Ecto neural progenitor cell (in vitro differentiated cells): ENCODE data around the gene HYCC1.

Experiments used
- DNase-seq: peaks from one replicate; pipeline ENCODE4 v3.0.0-alpha.2; 2018; ENCODE audit warnings: low spot score

Gene HYCC1

DNA sequence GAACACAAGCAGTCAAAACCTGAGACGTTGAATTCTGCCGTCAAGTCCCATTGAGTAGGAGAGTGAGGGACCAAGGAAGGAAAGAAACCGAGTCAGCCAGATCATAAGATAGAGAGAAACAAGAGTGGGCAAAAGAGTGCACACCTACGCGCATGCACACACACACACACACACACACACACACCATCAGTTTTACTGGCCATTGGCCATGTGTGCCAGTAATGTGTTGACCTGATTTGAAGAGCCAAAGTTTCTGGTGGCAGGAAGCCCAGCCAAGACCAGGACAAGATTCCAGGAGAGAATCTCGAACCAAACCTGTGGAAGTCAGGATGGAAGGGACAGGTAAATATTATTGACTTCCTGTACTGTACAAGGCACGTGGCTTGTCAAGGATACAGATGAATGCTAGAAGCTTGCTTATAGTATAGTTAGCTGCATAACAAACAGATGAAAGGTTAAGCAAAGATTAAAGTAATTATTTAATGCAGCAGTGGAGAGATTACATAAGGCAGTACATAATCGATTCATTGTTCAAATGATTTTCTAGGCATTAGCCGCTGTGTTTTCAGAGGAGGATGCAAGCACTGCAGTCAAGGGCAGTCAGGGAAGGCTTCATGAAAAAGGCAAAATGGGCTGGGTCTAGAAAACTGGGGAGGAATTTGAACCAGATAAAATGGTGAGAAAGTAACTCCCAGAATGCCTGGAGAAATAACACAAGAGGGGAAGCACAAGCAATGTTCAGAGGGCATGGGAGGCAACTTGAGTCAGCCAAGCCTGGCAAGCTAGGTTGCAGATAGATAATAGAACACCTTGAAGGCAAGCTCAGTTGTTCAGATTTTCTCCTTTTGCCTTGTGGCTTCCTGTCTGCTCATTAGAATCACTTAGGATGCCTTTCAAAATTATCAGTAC, 2.7 kb upstream of the HYCC1 start:
- no peak for DNase-seq

DNA sequence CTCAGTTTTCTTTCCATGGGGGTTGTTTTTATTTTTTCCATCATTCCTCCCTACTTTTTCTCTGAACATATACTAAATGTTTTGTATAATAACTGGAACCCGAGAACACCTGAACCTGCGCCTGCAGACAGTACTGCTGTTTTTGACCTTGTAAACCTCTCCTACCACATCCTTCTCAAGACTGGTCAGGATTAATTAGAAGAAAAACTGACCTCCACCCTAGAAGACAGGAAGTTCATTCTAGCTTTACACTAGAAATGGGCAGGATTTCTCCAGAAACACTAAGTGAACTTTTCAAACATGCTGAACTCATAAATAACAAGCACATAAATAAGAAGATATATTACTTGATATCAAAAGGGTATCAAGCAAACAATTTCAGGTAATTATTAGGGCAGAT, 751 bp upstream of the HYCC1 start:
- no peak for DNase-seq

DNA sequence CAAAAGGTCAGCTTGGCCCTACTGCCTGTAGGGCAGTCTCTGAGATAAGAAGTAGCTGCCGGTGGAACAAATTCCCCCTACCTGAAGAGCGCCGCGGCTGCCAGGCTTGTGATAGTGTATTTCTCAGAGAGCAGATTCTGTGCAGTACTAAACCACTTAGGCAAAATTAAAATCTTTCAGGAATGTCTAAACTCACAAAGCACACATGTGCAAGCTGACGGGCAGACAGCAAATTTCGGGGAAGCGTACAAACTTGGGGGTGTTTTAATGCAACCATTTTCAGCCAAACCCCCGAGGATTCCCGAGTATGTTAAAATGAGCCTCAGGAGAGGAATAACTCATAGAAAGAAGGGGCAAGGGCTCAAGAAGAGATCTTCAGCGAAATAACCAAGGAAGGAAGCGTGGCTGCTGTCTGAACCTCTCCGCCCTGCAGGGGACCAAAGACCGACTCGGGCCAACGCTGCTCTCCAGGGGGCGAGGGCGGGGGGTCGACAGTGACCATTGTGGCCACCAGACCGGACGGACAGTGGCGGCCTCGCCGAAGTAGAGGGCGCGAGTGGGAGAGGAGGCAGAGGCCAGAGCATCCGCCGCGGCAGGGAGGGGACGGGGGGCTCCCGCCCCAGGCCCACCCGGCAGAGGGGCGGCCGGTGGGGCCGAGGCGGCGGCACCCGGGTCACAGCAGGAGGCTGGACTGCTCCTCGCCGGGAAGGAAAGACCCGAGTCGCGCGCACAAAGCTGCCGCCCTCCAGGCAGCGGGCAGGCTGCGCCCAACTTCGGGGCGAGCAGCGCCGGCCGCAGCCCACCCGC, 819 bp downstream of the HYCC1 start:
- peak; percentile 73 for DNase-seq

DNA sequence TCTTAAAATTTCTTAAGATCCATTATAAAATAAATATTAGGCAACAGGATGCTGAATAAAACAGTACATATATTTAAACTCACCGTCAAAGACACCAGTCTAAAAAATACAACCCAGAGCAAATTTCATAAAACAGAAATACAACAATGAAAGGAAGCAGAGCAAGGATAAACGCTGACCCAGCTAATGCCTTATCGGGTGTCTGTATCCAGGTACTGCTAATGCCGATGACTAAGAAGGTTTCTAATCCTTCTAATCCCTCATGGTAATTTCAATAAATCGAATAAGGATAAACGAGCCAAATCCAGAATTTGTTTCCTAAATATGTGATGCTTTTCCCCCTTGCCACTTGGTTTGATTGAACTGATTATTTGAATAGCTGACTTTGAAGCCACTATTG, 1.7 kb downstream of the HYCC1 start:
- no peak for DNase-seq

DNA sequence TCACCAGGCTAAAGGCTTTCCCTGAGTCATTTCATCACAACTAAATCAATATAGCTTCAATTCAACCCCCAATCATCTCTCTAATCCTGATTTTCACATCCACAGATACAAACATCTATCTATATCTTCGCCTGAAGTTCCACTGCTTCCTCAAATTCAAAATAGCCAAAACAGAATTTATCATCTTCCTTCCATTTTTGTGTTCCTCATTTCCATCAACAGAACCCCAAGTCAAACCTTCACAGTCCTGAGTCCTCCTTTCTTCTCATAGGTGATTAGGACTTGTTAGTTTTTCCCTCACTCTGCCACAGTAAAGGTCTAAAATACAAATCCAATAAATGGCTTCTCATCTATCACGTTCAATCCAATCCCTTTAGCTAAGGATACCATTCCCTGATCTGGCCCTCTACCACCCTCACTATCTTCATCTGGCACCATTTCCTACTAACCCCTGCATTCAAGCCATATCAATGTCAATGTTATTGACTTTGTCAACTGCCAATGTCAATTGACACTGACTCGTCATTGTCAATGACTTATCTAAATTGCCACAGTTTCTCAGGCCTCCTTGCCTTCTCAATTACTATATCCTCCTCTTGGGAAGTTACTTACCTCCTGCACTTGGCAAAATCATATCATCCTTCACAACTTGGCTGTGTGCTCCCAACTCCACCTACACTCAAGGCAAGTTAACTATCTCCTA, 2.6 kb downstream of the HYCC1 start:
- no peak for DNase-seq

DNA sequence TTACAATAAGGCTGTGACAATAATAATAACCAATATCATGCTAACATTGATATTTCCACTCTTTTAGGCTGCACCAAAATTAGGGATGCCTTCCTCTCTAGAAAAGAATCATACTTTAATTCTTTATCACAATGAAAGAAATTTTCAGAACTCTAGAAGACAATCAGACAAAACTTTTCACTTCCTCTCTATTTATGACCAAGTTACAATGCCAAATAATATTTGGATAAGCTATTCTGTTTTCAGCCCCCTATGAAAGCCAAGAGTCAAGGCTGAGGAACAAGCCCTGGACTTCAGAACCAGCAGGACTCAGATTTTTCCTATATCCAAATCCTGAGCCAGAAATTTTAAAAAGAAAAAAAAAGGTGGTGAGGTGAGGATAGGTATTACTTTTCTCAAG, 4.6 kb downstream of the HYCC1 start:
- no peak for DNase-seq

DNA sequence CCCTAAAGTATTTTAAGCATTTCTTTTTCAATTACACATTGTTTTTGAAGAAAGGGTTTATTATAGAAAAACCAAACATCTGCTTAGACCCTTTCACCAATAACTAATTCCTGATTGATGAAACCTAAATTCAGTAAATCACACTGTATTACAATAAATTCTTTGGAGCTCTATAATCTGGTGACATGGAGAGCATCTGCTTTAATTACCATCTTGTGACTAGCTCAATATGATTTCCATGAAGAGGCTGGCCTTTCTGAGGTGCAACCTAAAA, 9.7 kb downstream of the HYCC1 start:
- DNase-seq: no peak

DNA sequence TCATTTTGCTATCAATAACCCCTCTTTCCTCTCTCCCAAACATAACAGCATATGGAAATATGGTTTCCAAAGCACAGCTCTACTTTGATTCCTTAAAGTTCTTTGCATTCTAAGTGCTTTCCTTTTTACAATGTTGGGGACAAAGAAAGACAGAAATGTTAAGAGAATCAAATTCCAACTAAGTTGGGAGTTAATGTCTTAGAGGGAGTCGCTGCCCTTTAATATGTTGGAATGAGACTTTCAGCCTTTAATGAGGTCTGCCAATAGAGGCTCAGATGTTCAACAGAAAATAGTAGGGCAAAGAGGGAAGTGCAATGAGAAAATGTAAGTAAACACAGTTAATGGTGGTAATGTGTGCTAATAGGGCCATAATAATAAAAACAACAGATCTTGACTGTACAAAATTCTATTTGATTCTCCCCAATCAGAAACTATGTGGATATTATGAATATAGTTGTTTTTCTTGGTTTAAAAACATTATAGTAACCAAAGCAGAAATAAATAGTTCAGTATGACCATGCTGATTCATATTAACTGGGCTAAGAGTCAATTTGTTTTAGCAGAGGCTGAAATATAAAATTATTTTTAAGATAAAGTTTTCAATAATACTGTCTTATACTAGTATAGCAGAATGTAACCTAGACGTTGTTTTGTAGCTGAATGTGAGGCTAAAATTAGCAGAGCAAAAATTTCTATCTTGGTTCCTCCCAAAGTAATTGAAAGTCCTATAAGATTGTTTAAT, 10.3 kb downstream of the HYCC1 start:
- no peak for DNase-seq

DNA sequence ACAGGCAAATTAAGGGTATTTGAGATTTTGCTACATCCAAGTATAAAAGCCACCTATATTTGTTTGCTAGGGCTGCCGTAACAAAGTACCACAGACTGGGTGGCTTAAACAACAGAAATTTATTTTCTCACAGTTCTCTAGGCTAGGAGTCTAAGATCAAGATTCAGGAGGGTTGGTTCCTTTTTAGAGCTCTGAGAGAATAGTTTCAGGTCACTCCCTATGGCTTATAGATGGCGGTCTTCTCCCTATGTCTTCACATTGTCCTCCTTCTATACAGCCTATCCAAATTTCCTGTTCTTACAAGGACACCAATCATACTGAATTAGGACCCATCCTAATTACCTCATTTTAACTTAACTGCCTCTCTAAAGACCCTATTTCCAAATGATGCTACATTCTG, 11.2 kb downstream of the HYCC1 start:
- no peak for DNase-seq

DNA sequence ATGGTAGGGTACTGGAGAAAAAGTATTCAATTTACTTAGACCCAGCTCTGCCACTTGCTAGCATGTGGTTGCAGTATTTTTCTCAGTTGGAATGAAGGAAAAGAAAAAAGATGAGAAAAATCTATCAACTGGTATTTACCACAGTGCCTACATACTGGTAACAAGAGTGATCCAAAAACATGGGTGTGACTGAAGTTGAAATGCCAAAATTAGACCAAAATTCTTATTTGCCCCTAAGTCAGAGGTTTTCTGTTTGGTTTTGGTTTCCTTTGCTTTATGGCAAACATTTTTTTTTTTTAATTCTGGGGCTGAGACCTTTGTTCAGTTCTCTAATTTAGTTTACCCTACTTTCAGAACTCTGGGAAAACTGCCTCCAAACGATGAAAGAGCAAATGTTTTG, 12.3 kb downstream of the HYCC1 start:
- DNase-seq: no peak

DNA sequence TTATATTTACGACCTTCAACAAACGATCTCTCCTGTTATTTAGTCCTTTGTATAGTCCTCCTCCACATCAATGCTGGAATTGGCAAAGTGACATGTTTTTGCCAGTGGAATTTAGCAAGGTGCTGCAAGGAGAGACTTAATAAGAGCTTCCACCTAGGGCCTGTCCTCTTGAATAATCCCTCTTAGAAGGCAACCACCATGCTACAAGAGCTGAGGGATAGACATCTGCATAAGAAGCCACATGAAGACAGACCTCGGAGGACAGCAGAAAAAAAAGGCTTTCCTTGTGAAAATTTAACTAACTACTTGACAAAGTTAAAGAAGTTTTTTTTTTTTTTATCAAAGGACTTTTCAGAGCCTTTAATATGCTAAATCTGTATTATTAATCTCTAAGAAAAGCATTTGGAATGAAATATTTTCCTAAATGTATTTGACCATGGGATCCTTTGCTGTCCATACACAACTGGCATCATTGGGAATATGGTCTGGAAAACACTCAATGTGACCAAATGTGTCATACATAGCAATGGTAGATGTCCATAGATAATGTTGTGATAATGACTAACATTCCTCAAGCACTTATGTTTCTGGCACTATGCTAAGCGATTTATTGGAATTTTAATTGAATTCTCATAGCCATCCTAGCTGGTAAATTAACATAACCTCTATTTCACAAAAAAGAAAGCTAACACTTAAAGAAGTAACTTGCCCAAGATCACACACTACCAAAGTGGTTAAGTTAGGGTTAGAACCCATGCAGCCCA, 13.2 kb downstream of the HYCC1 start:
- no peak for DNase-seq

DNA sequence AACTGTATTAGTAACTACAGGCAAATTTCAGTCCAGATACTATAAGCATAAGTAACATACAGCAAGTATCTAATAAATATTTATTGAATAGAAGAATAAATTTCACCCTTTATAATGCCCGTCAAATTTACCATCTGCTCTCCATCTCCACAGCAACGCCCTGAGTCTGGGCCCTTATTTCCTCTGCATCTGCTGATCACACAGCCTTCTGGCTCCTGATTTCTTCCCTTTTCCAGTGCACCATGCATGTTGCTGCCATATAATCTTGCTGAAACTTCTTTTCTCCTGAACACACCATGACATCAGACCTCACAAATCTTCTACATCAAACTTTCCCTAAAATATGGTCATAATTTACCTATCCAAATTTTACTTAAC, 15.4 kb downstream of the HYCC1 start:
- DNase-seq: no peak

DNA sequence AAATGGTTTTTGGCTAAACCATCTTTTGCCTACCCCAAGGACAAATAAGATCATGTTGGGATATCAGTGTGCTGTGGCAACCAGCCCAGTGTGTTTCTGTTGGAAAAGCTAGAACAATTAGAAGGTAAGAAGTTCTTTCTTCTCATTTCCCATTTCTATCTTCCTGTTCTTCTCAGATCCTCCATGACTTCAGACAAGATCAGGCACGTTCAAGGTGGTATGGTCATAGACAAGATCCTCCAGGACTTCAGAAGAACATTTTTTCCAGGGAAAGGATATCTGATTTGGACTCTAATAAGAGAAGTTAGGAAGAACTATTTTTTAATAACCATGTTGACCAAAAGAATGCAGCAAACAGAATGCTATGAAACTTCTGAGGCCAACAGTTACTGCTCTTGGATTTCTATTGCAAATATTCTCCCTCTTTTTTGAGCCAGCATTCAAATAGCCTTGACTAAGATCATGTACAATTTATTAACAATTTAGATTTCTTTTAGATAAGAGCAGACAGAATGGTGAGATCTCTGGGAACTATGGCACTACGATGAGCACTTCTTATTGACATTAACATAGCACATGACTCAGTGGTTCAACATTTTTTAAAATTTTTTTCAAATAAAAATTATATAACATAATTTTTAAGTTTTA, 15.9 kb downstream of the HYCC1 start:
- no peak for DNase-seq

DNA sequence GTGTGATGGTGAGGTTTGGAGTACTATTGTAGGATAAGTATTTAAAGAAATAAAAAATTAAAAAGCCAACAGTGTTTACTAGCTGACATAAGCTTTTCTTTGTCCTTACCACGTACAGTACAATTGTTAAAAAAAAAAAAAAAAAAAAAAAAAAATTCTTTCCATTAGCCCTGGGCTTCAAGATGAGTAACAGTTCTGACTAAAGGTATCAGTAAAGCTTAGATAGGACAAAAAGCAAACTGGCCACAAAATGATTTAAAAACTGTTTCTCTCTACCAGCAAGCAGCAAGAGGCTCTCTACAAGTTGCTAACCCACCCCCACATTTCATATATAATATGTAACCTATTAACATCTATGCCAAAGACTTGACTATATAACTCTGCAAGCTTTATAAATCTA, 17.5 kb downstream of the HYCC1 start:
- no peak for DNase-seq

DNA sequence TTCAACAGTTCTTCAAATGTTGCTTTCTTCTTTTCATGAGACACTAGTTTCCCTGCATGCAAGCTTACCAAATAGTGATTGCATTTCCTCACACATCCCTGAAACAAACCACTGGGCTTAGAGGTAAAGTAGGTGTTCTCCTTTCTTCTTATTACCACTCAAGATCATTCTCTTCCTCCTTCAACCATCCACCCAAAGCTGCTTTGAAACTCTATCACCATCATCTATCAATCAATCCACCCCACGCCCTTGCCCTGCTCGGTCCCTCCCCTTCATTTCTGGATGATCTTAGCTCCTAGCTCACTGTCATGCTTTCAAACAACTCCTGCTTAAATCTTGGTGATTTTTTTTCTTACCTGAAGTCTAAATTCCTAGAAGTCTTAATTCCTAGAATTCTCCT, 18.9 kb downstream of the HYCC1 start:
- DNase-seq: no peak

DNA sequence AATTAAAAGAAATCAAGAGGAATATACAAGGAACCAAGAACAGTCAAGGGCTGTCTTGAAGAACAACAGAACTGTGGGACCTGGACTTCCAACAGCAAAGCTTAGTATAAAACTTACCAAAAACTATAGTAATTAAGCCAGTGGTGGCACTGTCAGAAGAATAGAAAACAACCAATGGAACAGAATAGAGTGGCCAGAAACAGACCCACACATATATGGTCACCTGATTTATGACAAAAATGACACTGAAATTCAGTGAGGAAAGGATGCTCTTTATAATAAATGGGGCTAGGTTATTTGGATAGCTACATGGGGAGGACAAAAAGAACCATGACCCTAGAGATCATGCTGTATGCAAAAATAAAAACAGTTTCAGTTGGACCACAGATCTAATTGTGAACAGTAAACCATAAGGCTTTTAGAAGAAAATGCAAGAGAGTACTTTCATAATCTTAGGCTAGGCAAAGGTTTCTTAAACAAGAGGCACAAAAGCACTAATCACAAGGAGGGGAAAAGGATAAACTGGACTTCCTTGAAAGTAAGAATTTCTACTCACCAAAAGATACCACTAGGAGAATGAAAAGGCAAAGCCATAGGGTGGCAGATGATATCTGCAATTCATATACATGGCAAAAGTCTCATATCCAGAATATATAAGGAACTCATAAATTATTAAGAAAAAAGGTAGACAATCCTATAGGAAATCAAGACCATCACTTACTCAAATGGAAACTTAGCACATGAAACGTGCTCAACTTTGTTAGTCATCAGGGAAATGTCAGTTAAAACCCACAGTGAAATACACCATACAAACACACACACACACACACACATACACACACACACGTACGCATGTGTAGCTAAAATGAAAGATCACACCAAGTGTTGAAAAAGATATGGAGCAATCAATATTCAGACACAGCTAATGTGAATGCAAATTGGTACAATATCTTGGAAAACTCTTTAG, 20.8 kb downstream of the HYCC1 start:
- no peak for DNase-seq

DNA sequence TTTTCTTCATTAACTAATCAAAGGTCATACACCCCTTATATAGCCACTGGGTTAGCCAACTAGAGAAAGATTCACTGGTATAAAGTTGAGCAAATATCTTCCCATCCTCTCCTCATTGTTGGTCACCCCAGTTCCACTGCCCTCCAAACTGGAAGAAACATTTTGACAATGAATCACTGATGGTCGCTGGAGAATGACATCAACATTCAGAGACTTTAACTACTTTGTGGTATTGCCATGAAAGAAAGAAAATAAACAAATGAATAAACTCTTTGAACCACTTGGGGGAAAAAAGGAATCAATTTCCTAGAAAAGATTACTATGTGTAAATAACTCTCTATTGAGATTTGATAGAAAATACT, 23.4 kb downstream of the HYCC1 start:
- no peak for DNase-seq

DNA sequence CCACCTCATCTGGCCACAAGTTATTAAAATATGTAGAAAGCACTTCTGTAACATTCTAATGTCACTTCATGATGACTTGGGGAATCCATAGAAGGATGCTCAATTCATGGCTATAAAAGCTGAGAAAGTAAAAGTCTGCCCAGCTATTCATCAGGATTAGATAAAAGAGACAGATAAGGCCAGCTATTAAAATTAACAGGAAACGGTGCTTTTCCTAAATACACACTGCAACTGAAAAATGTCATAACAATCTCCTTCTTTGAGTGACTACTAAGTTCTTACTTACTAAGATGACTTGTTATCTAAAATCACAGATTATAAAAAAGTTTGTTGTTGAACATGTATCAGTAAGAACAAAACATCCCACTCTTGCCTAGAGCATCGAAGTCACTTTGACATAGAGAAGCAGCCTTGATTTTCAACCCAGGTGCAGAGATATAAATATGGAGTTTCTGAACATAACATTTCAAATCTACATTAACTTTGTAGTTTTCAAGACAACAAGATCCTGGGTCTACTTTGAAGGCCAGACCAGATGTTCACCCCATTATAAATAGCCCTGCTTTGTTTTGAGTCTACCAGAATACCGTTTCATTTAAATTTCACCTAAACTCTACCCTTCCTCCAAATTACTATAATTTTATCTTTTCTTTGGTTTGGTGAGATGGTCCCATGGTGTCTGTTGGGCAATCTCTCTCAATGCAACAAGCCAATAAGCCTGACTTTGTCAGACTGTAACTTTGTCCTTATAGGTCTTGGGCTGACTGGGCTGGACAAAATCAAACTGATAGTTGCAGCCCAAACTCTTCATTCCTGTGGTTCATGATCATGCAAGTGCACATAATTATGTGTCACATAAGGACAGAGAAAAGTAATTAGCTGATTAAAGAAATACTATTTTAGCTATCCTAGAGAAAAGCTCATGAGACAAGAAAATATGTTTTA, 24.0 kb downstream of the HYCC1 start:
- DNase-seq: no peak

DNA sequence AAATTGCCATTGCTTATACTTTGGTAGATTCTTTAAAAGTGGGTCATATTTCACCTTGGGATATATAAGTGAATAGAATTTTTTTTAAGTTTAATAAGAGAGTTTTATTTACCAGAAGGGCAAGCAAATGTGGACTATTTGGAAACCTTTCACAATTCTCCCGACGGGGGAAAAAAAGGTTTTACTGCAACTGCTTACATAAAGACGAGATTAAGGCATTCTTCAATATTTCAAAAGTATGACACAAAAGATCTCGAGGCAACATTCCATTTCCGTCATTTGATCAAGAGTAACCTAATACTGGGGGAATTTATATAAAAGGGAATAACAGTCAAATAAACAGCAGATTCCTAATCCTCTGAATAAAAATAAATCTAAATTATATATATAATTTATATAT, 28.5 kb downstream of the HYCC1 start:
- no peak for DNase-seq
